Mesothelial cell of epicardium (in vitro differentiated cells): Measurements from ENCODE around the gene ELMO1. TPM values are rescaled to one million over a fixed set of nuclear protein-coding genes. Genes with fewer than 3 reads are reported as not detected.

Source experiments
- DNase-seq, 2 experiments: peaks; one replicate each; pipeline ENCODE4 v3.0.0; 2021; ENCODE audit warnings: low spot score in 2 of 2; ENCODE audit not compliant: unreplicated experiment in 2 of 2
- H3K27ac Mint-ChIP-seq: 2 replicates; pipeline ENCODE4 v1.8.0; 2021; ENCODE audit warnings: mixed read lengths
- H3K27me3 Mint-ChIP-seq: 2 replicates; pipeline ENCODE4 v1.8.0; 2021; ENCODE audit warnings: low read depth, mixed read lengths
- H3K36me3 Mint-ChIP-seq: 2 replicates; pipeline ENCODE4 v1.8.0; 2021; ENCODE audit warnings: mixed read lengths
- H3K4me1 Mint-ChIP-seq: 2 replicates; pipeline ENCODE4 v1.8.0; 2021; ENCODE audit warnings: mixed read lengths
- H3K4me3 Mint-ChIP-seq: 2 replicates; pipeline ENCODE4 v1.8.0; 2021; ENCODE audit warnings: mild to moderate bottlenecking, moderate library complexity, mixed read lengths
- H3K9me3 Mint-ChIP-seq: 2 replicates; pipeline ENCODE4 v1.8.0; 2021; ENCODE audit warnings: mixed read lengths
- CTCF ChIP-seq: fragments of 200-600 bp; sonication (generic); IDR thresholded peaks from one replicate; pipeline ENCODE4 v1.5.0; 2021; ENCODE audit warnings: antibody characterized with exemption; ENCODE audit not compliant: unreplicated experiment
- total RNA-seq: library from RNA; stranded (reverse); gene quantifications from 3 replicates; pipeline ENCODE4 v1.2.1, GENCODE V29; 2021

The ELMO1 gene
- total RNA-seq, 1 donor from 2014 or later = 9.6 TPM

- Mint-ChIP-seq H3K9me3 (peaks cover 13% of the 10 kb centered on the region), H3K36me3 (peaks cover 3% of the 10 kb centered on the region), H3K27ac (no peak overlapping the region), H3K4me1 (peaks cover 6% of the 10 kb centered on the region), H3K27me3 (no peaks in the 10 kb centered on the region), H3K4me3 (no peak overlapping the region)
- TF ChIP-seq CTCF = no peak
- DNase-seq = no peak
Measured at GRCh38 chr7:36811807-36812206, 636.9 kb downstream of the ELMO1 start.

GRCh38 chr7:36810489-36810888 is 638.2 kb downstream of the ELMO1 start:
- H3K9me3 Mint-ChIP-seq = peaks cover under 1% of the 10 kb centered on the region
- no peak overlapping the region for H3K4me3 Mint-ChIP-seq
- no peak overlapping the region for H3K27ac Mint-ChIP-seq
- DNase-seq = no peak
- peaks cover 6% of the 10 kb centered on the region for H3K4me1 Mint-ChIP-seq
- TF ChIP-seq CTCF = no peak
- no peaks in the 10 kb centered on the region for H3K27me3 Mint-ChIP-seq
- no peaks in the 10 kb centered on the region for H3K36me3 Mint-ChIP-seq

- TF ChIP-seq CTCF = no peak
- Mint-ChIP-seq H3K9me3 (no peaks in the 10 kb centered on the region), H3K36me3 (no peaks in the 10 kb centered on the region), H3K4me3 (no peak overlapping the region), H3K27me3 (peaks cover 2% of the 10 kb centered on the region), H3K27ac (no peak overlapping the region), H3K4me1 (peaks cover 6% of the 10 kb centered on the region)
- no peak for DNase-seq
Measured at GRCh38 chr7:36810032-36810431, 638.6 kb downstream of the ELMO1 start.

GRCh38 chr7:36809510-36809909 is 639.2 kb downstream of the ELMO1 start:
- Mint-ChIP-seq H3K9me3 (no peaks in the 10 kb centered on the region), H3K4me1 (peaks cover 6% of the 10 kb centered on the region), H3K27ac (no peak overlapping the region), H3K27me3 (peaks cover 2% of the 10 kb centered on the region), H3K36me3 (no peaks in the 10 kb centered on the region), H3K4me3 (no peak overlapping the region)
- no peak for DNase-seq
- TF ChIP-seq CTCF = no peak

GRCh38 chr7:36809086-36809485 is 639.6 kb downstream of the ELMO1 start:
- H3K4me1 Mint-ChIP-seq = peaks cover 6% of the 10 kb centered on the region
- H3K27ac Mint-ChIP-seq = no peak overlapping the region
- no peaks in the 10 kb centered on the region for H3K9me3 Mint-ChIP-seq
- DNase-seq = no peak
- no peaks in the 10 kb centered on the region for H3K36me3 Mint-ChIP-seq
- peaks cover 2% of the 10 kb centered on the region for H3K27me3 Mint-ChIP-seq
- TF ChIP-seq CTCF = no peak
- no peak overlapping the region for H3K4me3 Mint-ChIP-seq

GRCh38 chr7:36806891-36807290 is 641.8 kb downstream of the ELMO1 start:
- H3K36me3 Mint-ChIP-seq = no peaks in the 10 kb centered on the region
- no peaks in the 10 kb centered on the region for H3K9me3 Mint-ChIP-seq
- peaks cover 6% of the 10 kb centered on the region for H3K4me1 Mint-ChIP-seq
- DNase-seq = no peak
- no peak overlapping the region for H3K27ac Mint-ChIP-seq
- no peak overlapping the region for H3K4me3 Mint-ChIP-seq
- no peak for TF ChIP-seq CTCF
- H3K27me3 Mint-ChIP-seq = peaks cover 2% of the 10 kb centered on the region
